ENCODE measurements around the gene ABCB8.
A peak's percentile ranks its signal among the peaks of the same experiment; 100 is the strongest.

Gene ABCB8

GRCh38 chr7:151089893-151090730, 61.9 kb downstream of the ABCB8 start:
- no peak for TF ChIP-seq CTCF (IDR thresholded peaks at IDR 0.05; ENCODE audit: extremely low read depth, missing control alignments)

GRCh38 chr7:151091003-151091402, 62.8 kb downstream of the ABCB8 start:
- no peak for TF ChIP-seq CTCF (IDR thresholded peaks at IDR 0.05; ENCODE audit: extremely low read depth, missing control alignments)
- no peak for DNase-seq (ENCODE audit: low spot score)

More at GRCh38 chr7:151089893-151090730, 61.9 kb downstream of the ABCB8 start:
- no peak for DNase-seq (ENCODE audit: low spot score)

- no peak for DNase-seq (ENCODE audit: low spot score)
Measured at GRCh38 chr7:151091431-151091830, 63.2 kb downstream of the ABCB8 start.

GRCh38 chr7:151091988-151092387, 63.7 kb downstream of the ABCB8 start:
- no peak for TF ChIP-seq CTCF (IDR thresholded peaks at IDR 0.05; ENCODE audit: extremely low read depth, missing control alignments)
- no peak for DNase-seq (ENCODE audit: low spot score)

More at GRCh38 chr7:151091431-151091830, 63.2 kb downstream of the ABCB8 start:
- peak; percentile 32 for TF ChIP-seq CTCF (IDR thresholded peaks at IDR 0.05; ENCODE audit: extremely low read depth, missing control alignments)

GRCh38 chr7:151093748-151094147, 65.5 kb downstream of the ABCB8 start:
- no peak for TF ChIP-seq CTCF (IDR thresholded peaks at IDR 0.05; ENCODE audit: extremely low read depth, missing control alignments)
- no peak for DNase-seq (ENCODE audit: low spot score)

GRCh38 chr7:151094675-151095074, 66.4 kb downstream of the ABCB8 start:
- no peak for TF ChIP-seq CTCF (IDR thresholded peaks at IDR 0.05; ENCODE audit: extremely low read depth, missing control alignments)

GRCh38 chr7:151095123-151095797, 67.0 kb downstream of the ABCB8 start:
- no peak for DNase-seq (ENCODE audit: low spot score)
- no peak for TF ChIP-seq CTCF (IDR thresholded peaks at IDR 0.05; ENCODE audit: extremely low read depth, missing control alignments)

More at GRCh38 chr7:151094675-151095074, 66.4 kb downstream of the ABCB8 start:
- DNase-seq (ENCODE audit: low spot score) = no peak

Measured in GM20000 (cell line).